A204.1 (cell line): ENCODE measurements around the gene SLAMF7.
"Not testable (repeated sequence)": the region's sequence is repeated elsewhere in the genome, so short reads cannot be mapped to it uniquely, and the experiment has no call there.

Experiments used
- FAIRE-seq: peaks from 2 replicates; lab custom pipeline; 2012; peaks lifted over from hg19 to GRCh38; lab: Jason Lieb, UNC

SLAMF7 gene, protein sequence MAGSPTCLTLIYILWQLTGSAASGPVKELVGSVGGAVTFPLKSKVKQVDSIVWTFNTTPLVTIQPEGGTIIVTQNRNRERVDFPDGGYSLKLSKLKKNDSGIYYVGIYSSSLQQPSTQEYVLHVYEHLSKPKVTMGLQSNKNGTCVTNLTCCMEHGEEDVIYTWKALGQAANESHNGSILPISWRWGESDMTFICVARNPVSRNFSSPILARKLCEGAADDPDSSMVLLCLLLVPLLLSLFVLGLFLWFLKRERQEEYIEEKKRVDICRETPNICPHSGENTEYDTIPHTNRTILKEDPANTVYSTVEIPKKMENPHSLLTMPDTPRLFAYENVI

DNA sequence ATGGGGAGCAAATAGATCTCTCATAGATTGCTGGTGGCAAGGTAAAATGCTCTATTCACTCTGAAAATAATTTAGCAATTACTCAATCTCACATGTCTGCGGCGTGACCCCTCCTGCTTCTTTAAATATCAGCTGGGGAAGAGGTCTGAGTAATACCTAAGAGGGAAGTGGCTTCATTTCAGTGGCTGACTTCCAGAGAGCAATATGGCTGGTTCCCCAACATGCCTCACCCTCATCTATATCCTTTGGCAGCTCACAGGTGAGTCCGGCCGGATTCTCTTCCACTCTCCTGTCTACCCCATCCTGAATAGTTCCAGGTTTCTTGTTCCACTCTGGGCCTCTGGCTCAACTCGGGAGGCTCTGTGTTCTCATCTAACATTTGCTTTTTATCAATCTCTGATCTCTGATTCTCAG lies at the start of gene SLAMF7:
Gene SLAMF7, plus strand, starts transcription at position 150 of the 414 bp plus-strand sequence. Its CDS starts 55 bp downstream, at position 205.
- no peak for FAIRE-seq

DNA sequence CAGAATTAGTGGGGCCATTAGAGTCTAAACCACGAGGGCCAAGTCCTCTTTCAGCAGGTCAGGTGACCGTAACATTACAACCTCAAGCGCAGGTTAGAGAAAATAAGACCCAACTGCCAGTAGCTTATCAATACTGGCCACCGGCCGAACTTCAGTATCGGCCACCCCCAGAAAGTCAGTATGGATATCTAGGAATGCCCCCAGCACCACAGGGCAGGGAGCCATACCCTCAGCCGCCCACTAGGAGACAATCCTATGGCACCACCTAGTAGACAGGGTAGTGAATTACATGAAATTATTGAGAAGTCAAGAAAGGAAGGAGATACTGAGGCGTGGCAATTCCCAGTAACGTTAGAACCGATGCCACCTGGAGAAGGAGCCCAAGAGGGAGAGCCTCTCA lies 46.7 kb upstream of the SLAMF7 start:
- FAIRE-seq = not testable (repeated sequence)

DNA sequence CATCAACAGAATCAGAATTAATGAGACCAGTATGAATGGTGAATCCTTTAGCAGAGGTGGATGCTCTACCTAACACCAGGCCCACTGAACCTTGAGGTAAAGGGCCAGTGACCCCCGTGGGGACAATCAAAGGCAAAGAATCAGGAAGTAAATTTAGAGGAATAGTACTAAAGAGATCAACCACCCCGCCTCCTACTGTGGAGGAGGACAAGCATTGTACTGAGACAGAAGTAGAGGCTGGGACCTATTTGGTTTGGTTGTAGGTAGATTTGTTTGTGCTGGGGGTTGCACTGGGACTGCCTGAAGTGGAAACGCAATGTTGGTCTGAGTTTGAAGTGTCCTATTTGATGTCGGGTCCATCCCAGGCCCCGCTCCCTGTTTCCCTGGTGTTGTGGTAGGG lies 36.9 kb upstream of the SLAMF7 start:
- no peak for FAIRE-seq

DNA sequence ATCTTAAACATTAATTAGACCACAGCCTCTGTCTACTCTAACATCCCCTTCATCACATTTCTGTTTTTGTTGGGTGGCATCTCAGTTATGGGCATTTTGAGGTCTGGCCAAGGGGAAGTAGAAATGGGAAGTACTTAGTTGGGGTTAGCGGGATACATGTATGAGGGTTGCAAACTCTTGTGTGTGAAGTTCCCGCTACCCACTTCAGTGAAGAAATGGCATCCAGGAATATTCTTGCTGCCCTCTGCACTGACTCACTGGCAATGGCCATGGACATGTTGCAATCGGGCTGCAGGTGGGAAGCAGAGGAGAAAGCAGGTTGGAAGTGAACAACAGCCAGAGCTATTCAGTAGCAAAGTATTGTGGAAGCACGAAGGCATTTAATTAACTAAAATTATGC lies 34.8 kb upstream of the SLAMF7 start:
- no peak for FAIRE-seq

DNA sequence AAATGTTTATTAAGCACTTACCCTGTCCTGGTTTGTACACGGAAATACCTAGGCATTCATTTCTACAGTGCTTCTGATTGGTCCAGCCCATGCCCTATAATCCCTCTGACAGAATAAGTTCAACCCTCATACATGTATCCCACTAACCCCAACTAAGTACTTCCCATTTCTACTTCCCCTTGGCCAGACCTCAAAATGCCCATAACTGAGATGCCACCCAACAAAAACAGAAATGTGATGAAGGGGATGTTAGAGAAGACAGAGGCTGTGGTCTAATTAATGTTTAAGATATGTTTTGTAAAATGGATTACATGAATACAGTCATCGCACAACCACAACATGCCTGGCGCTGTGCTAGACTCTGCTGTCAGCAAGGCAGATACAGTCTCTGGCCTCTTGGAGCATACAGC lies 33.8 kb upstream of the SLAMF7 start:
- not testable (repeated sequence) for FAIRE-seq

DNA sequence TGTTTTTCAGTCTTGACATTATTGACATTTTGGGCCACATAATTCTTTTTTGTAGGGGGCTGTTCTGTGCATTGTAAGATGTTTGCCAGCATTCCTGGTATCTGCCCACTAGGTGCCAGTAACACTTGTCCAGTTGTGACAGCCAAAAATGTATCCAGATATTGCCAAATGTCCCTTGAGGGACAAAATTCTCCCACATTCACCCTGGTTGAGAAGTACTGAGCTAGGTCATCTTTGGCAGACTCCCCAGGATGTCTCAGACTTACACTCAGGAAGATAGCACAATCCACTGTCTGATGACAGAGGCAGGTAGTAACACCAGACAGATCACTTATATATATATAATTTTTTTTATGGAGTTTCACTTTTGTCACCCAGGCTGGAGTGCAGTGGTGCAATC lies 33.3 kb upstream of the SLAMF7 start:
- no peak for FAIRE-seq

DNA sequence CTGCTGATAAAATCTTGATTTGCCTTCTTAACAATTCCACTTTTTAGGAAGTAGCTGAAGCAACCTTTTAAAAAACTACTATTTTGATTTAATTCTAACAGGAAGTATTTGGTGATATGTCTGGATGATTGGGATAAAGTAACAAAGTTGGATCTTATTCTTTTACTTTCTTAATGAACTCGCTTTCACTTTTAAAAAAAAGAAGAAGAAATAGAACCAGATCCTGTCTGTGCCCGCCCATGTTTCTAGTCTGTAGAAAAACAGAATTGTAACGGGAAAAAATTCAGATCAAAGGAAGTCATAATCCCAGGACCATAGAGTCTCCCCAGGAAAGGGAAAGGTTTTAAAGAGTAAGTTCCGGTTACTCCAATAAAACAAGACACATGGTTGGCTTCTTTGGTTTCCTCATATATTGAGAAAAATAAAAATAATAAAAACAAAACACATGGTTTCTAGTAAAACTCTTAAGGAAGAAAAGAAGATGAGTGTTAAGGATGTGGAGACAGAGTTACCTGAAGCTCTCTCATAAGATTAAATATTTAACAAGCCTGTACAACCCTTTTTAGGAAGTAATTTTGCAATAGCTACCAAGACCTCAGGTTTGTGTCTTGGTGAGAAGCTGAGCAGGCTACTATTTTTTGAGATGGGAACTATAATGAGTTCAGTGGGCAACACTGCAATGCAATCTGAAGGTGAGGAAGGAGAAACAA lies 32.4 kb upstream of the SLAMF7 start:
- no peak for FAIRE-seq

DNA sequence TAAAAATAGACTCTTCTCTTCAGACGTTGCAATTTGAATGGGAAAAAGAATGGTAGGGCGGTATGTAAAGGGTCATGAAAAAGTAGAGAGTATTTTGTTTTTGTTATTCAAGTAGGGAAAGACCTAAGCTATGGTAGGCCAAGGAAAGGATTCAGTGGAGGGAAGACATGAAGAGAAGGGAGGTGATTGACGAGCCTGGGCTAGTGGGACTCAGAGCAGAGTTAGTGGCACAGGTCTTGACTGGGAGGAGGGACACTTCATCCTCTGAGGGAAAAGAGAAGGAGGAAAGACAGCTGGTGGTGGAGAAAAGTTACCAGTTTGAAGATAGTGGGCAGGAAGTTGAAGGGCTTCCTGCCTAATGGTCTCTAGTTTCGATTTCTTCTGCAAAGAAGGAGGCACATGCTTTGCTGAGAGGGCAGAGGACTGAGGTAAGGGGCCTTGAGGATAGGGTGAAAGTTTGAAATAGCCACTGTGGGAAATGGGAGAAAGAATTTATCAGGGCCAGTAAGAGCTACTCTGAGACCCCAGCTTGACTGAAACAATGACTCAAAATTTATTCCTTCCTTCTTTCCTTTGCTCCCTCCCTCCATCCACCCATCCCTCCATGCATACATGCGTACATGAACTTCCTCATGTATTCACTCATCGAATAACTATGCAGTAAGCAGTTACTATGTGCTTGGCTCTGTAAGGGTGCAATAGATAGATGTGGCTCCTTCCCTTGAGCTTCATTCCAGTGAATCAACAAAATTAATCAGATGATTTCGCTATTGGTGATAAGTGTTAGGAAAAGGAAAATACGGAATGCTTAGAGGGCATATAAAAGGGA lies 31.6 kb upstream of the SLAMF7 start:
- FAIRE-seq = no peak

DNA sequence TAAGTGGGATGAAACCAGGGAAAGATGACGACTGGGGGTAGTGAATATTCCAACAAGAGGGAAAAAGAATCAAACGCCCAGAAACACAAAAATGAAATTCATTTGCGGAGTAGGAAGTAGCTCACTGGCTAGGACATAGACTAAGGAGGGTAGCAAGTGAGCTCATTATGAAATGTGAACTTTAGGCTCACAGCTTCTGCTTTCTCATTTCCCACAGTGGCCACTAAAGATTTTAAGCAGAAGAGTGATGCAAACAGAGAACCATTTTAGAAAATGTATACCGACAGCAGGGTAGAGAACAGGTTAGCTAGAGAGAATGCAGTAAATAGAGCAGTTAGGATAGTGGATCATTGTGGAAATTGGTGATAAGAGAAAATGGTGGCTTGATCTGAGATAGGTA lies 30.9 kb upstream of the SLAMF7 start:
- FAIRE-seq = no peak

DNA sequence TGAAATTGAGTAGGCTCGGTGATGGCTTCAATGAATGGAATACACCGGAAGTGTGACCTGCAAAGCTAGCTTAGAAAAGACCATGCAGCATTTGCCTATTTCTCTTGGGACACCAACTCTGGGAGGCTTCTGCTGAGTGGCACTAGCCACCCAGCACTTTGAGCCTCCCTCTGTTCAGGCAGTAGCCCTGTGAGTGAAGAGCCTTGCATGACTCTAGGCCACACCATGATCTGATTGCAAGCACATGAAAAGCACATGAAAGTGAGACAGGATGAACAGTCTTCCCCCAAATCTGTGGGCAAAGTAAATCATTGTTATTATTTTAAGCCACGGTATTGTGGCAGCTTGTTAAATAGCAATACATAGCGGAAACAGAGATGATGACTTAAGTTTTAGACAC lies 30.2 kb upstream of the SLAMF7 start:
- FAIRE-seq = no peak

DNA sequence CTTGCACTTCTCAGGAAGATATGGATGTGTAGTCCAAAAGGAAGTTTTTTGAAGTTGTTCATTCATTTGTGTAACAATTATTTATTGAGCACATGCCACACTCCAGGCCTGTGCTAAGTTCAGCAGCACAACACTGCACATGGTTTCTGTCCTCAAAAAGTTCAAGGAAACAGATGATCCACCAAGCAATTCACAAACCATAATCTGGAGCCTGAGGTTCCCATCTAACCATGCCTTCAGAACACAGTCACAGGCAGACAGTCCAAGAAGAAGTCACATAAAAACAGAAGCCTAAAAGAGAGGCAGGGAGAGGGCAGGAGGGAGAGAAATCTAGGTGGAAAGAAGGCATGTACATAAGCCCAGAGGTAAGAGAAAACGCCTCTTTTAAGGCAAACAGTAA lies 29.3 kb upstream of the SLAMF7 start:
- no peak for FAIRE-seq

DNA sequence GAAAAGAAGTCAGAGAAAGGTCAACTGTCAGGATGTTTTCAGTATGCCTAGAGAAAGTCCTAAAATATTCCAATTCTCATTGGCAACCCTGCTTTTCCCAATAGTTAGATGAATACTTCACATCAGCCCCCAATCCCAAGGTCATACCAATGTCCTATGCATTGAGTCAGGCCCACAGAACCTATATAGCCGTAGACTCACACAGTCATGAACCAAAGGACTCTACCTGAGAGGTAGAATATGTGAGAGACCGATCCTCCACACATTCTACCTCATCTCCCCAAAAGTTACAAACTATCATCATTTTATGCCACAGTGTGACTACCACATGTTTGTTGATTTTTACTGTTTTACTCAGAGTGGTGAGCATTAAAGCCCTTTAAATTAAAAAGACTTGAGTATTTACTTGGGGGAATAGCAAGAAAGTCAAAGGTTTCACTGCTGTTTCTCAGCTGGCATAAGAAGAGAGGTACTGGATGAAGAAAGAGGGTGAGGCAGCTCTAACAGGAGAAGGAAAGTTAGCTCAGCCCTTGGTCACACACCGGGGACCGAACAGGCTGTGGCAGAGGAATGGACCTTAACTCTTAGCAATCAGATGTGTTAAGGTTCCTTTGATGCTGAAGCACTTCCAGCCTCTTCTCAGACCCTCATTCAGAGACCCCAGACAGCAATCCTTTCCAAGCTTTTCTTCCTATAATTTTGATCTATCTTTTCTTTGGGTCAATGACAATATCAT lies 28.4 kb upstream of the SLAMF7 start:
- FAIRE-seq = no peak

DNA sequence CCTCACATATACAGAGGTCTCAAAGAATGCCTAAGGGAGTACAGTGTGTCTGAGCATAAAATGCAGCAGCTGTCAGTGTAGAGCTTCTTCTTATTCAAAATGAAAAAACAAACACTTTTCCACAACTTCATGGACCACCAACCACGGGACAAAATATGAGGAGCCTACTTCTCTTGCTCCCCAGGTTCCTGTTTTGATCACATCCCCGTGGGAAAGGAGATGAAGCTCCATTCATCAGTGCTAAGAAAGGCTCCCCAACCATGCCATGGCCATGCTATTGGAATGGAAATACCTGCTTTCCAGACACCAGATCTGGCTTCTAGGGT lies 27.8 kb upstream of the SLAMF7 start:
- no peak for FAIRE-seq

DNA sequence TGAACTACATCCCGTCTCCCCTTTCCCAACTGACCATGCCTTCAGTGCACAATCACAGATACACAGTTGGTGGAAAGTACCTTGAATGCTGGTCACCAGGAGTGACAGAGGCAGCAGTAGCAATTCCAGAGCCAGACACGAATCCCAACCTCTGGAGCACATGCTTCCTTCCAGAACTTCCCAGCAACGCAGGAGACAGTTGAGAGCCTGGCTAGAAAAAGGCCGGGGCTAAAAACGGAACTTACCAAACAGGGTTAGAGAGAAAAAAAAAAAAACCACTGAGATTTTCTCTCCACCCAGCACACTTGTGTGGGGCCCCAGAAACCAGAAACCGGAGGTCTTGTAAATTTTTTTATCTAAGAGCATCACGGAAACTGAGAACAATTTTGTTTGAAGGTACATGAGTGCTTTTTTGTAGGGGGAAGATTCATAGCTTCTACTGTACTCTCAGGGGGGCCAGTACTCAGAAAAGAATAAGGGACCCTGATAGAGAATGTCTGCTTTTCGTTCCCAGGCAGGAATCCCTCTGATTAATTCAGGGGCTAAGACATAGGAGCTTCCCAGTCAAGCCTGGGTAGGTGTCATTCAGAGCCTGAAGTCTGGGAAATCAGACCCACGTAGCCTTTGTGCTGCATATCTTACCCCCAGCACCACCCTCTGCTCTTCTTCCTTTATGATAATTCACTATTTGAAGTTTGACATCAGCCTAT lies 27.3 kb upstream of the SLAMF7 start, which contains the start of gene CD48:
Gene CD48, minus strand, starts transcription at position 221 of the 710 bp plus-strand sequence. Its CDS starts 59 bp downstream, at position 162.
- no peak for FAIRE-seq

DNA sequence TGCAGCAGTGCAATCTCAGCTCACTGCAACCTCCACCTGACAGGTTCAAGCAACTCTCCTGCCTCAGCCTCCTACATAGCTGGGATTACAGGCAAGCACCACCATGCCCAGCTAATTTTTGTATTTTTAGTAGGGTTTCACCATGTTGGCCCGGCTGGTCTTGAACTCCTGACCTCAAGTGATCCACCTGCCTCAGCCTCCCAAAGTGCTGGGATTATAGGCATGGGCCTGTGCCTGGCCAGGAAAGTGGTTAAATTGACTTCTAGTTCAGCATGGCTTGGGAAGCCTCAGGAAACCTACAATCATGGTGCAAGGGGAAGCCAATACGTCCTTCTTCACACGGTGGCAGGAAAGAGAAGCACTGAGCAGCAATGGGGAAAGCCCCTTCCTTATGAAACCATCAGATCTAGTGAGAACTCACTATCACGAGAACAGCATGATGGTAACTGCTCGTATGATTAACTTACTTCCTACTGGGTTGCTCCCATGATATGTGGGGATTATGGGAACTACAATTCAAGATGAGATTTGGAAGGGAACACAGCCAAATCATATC lies 26.4 kb upstream of the SLAMF7 start:
- not testable (repeated sequence) for FAIRE-seq

DNA sequence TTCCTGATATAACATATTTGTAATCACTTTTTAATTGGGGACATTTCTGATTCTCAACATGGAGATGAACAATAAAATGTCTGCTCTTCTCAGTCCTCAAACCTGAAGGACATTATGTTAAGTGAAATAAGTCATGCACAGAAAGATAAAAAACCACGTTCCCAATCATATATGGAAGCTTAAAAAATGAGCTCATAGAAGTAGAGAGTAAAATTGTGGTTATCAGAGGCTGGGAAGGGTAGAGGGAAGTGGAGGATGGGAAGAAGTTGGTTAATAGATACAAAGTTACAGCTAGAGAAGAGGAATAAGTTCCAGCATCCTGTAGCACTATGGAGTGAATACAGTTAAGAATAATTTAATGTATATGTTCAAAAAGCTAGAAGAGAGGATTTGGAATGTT lies 25.9 kb upstream of the SLAMF7 start:
- no peak for FAIRE-seq

DNA sequence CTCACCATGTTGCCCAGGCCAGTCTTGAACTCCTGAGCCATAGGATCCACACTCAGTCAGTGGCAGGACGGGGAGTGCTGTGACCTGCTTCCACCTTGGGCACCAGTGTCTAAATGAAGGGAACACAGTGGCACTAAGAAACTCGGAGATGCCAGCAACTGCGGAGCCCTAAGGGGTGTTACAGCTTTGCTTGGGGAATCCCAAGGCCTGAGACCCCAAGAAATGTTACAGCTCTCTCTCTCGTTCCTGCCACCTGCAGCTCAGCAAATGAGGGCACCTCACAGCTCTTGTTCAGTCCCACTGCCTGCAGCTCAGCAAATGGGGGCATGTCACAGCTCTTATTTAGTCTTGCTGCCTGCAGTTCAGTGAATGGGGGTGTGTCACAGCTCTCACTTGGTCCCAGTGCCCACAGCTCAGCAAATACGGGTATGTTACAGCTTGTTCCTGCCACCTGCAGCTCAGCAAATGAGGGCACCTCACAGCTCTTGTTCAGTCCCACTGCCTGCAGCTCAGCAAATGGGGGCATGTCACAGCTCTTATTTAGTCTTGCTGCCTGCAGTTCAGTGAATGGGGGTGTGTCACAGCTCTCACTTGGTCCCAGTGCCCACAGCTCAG lies 24.9 kb upstream of the SLAMF7 start:
- FAIRE-seq = not testable (repeated sequence)

DNA sequence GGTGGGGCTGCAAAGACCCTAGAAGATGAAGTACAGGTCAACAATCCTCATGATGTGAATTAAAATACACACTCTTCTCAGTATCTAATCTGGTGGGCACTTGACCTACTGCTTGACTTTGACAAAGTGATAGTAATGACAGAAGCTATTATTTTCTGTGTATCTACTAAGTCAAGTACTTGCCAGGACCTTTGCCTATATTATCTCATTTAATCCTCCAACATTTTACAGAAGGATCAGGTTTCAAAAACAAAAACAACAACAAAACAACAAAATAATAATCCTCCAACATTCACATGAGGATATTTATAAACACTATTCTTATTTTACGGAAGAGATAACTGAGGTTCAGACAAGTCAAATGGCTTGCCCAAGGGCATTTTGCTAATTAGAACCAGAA lies 23.0 kb upstream of the SLAMF7 start:
- no peak for FAIRE-seq

DNA sequence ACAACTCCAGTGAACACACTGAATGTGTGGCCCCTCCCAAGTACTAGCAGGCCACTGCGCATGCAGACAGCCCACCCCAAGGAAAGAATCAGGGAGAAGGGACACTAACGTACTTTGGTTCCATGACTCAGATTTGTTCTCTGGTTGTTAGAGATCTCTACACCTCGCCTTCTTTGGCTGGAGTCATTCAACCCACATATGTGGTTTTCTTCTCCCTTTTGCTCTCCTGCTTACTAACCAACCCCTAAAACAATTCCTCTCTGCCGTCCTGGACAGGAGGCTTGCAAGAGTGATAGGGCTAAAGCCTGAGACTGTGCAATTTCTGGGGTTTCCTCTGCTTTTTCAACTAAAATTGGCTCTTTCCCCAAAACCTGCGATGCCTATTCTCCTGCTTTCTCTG lies 21.7 kb upstream of the SLAMF7 start:
- no peak for FAIRE-seq

DNA sequence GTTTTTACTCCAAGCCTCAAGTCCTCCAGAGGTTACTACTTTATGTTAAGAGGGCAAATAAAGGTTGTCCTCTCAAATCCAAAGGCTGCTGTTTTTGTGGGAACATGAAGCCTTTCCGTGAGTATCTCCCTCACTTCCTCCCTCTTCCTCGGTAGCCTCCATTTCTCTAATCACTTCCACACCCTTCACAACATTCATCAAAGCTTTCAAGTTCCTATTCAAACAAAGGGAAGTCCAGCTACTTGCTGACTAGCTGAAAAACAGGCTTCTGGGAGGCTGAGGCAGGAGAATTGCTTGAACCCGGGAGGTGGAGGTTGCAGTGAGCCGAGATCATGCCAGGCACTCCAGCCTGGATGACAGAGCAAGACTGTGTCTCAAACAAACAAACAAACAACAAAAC lies 20.8 kb upstream of the SLAMF7 start:
- FAIRE-seq = no peak
